ENCODE results near the gene MGLL.
A peak's percentile ranks its signal among the peaks of the same experiment; 100 is the strongest.

MGLL gene

GRCh38 chr3:127699416-127700300, 122.7 kb downstream of the MGLL start:
- no peak for DNase-seq

GRCh38 chr3:127698691-127699415, 123.5 kb downstream of the MGLL start:
- no peak for DNase-seq

DNA sequence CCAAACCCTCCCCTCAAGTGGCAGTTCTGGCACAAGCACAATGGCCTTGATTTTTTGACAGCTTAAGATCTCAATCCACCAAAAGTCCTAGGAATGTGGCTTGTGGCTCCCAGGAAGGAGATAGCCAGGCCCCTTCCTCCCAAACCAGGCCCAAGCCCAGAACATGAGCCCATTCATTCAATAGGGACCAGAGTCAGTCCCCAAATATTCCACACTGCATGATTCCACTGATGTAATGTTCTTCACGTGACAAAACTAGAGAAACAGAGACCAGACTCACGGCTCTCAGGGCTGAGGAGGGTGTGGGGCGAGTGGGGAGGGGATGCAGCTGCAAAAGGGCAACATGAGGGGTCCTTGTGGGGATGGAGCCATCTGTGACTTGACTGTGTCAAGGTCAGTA, 124.0 kb downstream of the MGLL start:
- DNase-seq, result no peak

DNA sequence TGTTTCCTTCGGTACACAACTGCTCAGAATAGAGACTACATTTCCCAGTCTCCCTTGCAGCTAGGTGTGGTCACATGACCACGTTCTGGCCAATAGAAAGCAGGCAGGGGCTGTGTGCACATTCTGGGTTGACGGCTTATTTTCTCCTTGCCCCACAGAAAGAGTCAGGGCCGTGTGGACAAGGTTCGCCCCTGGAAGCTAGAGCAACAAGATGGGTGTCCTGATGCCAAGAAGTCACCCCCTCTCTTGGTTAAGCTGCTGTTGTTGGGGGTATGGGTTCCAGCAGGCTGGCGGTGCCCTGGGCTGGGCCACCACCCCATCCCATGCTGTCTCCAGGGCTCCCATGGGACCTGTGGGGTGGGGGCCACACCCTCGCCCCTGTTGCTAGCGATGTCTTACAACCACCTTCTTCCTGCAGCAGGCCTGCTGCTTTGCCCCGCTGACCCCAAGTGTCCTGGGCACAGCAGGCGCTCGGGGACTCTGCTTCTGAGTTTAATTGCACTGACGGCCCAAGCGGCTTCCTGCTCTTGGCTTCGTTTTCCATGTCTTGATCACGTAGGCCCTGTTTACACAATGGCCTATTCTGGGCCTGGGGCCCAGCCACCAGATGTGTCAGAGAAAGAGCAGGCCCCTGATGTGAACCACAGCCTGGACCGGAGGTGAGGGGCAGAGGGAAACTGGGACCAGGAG, 124.6 kb downstream of the MGLL start:
- peak; percentile 18 for DNase-seq

GRCh38 chr3:127694467-127695215, 127.7 kb downstream of the MGLL start:
- DNase-seq, result peak; percentile 20

GRCh38 chr3:127693336-127693843, 128.9 kb downstream of the MGLL start:
- DNase-seq, result no peak

- no peak for DNase-seq
Observed at GRCh38 chr3:127692501-127693335, 129.6 kb downstream of the MGLL start.

GRCh38 chr3:127691974-127692373, 130.3 kb downstream of the MGLL start:
- DNase-seq, result no peak

GRCh38 chr3:127691489-127691888, 130.8 kb downstream of the MGLL start:
- DNase-seq, result no peak

GRCh38 chr3:127690823-127691452, 131.4 kb downstream of the MGLL start:
- DNase-seq, result no peak

DNA sequence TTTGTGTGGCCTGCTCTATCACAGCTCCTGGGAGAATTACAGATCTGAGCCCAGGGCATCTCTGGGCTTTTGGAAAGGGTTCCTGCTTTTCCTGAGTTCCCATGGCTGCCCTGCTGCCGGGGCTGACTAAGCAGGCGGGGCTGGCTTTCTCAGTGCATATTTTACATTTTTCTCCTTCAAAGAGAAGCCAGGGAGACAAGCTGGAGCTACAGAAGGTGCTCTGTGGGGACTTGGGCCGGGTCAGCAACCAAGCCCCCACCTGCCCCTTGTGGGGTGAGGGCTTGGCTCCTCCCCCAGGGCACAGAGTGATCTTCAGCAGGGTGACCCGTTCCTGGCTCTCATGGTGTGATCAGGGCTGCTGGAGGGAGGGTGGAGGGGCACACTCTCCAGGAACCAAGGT, 132.2 kb downstream of the MGLL start:
- DNase-seq, result no peak

DNA sequence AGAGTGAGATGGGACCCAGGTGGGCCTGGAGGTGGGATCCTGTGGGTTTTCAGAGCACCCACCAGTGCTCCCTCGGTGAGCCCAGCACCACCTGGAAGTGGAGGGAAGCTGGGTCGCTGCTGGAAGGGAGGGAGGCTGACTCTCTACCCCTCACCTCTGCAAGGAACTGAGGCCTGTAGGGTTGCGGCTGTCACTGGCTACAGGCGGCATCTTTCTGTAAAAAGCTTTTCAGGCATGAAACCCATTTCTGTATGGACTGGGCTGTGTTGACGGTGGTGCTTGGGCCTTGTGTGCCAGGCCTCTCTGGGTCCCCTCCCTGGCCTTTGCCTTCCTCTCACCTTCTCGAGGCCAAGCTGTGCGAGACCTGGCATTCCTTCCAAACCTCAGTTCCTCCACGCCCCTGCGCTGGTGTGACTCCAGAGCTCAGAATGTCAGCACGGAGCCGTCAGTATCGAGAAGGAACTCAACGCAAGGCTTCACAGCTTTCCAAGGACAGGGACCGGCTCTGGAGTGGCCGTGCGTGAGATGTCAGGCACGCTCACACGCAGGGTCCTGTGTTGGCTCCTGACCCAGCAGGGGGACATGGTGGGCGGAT, 133.0 kb downstream of the MGLL start:
- DNase-seq, result no peak

DNA sequence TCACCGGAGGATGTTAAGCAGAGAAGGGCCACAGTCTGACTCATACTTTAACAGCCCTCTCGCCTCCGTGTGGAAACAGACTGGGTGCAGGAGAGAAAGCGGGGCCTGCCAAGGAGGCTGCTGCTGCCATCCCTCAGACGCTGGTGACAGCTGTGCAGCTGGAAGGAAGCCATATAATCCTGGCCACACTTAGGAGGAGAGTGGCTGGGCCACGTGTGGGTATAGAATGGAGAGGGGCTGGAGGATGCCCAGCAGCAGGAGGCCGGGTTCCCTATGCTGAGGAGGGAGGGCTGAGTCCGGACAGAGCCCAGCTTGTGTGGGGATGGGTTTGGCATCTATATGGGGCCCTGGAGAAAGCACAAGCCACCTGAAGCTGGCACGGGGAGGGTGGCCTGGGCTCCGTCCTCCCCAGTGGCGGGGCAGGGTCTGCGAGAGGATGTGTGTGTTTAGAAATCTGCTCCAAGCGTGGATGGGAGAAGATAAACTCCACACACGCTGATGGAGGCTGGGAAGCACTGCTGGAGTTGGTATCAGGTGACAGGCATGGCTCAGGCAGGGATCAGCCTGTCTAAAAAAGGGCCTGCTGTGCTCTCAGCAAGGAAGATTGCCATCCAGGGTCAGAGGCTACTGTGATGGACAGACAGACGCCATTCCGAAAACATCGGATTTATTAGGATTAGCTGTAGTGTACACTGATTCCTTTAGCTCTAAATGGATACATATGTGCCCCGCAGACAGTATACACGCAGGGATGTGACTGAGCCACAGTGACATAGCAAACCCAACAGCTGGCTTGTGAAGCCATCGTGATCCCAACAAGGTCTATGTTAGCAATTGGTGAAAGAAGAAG, 133.7 kb downstream of the MGLL start:
- no peak for DNase-seq

GRCh38 chr3:127688022-127688415, 134.3 kb downstream of the MGLL start:
- no peak for DNase-seq

DNA sequence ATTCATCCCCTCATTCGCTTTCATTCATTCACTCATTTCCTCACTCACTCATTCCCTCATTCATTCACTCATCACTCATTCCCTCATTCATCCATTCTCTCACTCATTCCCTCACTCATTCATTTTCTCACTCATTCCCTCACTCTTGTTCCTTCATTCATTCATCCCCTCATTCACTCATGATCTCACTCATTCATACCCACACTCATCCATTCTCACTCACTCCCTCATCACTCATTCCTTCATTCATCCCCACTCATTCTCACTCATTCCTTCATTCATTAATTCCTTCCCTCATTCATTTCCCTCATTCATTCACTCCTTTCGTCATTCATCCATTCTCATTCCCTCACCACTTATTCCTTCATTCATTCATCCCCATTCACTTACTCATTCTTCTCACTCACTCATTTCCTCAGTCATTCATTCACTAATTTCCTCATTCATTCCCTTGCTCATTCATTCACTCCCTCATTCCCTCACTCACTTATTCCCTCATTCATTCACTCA, 135.0 kb downstream of the MGLL start:
- no peak for DNase-seq

DNA sequence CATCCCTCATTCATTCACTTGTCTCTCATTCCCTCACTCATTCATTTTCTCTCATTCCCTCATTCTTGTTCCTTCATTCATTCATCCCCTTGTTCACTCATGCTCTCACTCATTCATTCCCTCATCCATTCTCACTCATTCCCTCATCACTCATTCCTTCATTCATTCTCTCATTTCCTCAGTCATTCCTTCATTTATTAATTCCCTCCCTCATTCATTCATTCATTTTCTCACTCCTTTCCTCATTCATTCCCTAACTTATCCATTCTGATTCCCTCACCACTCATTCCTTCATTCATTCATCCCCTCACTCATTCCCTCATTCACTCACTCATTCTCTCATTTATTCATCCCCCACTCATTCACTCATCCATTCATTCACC, 135.8 kb downstream of the MGLL start:
- DNase-seq, result no peak

DNA sequence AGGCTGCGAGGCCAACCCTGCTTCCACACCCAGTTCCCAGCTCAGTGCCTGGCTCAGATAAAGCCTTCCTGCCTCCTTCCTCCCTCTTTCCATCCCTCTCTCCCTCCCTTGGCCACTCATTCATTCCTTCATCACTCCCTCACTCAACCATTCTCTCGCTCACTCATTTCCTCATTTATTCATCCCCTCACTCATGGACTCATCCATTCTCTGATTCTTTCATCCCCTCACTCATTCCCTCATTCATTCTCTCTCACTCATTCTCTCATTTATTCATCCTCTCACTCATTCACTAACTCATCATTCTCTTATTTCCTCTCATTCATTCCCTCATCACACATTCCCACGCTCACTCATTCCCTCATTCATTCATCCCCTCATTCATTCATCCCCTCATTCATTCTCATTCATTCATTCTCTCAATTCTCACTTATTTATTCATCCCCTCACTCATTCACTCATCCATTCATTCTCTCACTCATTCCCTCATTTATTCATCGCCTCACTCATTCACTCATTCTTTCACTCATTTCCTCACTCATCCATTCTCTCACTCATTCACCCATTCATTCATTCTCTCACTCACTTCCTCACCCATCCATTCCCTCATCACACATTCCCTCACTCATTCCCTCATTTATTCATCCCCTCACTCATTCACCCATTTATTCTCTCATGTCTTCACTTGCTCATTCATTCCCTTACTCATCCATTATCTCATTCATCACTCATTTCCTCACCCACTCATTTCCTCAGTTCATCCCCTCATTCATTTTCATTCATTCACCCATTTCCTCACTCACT, 136.4 kb downstream of the MGLL start:
- no peak for DNase-seq

DNA sequence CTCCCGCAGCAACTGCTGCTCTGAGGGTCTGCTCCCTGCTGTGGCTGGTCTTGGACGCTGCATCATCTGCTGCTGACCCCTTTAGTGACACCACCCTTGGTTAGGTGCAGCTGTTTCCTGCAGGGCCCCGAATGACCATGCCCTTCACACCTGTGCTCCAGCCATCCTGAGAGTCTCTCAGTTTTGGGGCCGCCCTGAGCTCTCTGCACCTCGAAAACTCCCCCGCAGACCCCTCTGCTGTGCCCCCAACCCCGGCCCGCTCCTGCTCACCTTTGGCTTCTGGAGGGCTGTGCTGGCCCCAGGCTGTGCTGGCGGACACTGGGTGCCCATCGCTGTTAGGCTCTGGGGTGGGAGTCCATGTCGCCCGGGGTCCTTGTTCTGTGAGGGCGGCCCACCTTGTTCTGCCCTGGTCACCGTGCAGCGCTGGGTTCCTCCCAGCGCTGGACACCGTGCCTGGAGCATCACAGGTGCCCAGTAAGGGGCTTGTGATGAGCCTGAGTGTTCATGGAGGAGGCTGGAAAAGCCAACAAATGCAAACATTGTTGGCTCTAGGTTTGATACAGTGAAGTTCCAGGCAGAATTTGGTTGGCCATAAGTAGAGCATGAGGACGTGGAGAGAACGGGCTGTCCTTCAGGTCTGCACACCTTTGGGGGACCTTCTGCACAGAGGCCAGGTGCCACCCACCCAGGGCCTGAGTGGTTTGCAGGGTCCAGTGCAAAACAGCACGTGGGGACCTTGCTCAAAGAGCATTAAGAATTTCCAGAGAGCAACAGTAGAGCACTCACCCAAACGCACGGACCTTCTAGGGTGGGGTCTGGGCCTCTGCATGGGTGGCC, 137.2 kb downstream of the MGLL start:
- no peak for DNase-seq
